Measurements from ENCODE around the gene RTTN. TPM values are rescaled to one million over a fixed set of nuclear protein-coding genes. Genes with fewer than 3 reads are reported as not detected.

The RTTN gene
- total RNA-seq, 1 experiment from 2014 or later: 14.3 TPM

DNA sequence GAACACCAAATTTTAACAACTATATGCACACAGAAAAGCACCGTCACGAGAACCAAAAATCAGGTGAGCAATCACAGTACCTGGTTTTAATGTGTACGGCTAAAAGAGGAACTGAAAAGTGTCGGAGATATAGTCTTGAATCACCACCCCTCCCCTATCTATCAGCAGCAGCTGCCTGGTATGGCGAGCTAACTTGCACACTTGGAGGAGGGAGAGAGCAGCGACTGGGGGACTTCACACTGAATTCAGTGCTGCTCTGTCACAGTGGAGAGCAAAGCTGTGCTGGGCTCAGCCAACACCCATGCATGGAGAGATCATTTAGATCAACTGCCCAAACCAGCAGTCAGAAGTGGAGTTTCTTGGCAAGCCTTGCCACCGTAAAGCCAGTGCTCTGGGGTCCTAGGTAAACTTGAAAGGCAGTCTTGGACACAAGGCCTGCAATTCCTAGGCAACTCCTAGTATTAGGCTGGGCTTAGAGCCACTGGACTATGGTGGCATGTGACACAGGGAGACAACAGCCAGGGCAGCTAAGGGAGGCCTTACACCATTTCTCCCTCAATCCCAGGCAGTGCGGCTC is 168.6 kb downstream of the RTTN start:
- H3K79me2 ChIP-seq (ENCODE audit: low read depth): no peaks in the 10 kb centered on the region
- no TSS peak for BruUV-seq (replicated peaks)
- CTCF ChIA-PET: no interaction called here
- no peaks in the 10 kb centered on the region for H3K4me1 ChIP-seq (replicated peaks; ENCODE audit: insufficient read depth)
- no peak for DNase-seq
- no peaks in the 10 kb centered on the region for H3F3A ChIP-seq (ENCODE audit: insufficient read depth, low read depth)
- no peak overlapping the region for H3K4me2 ChIP-seq
- H4K20me1 ChIP-seq (ENCODE audit: insufficient read depth): no peaks in the 10 kb centered on the region
- POLR2A ChIA-PET (ENCODE audit: unreplicated experiment): no interaction called here
- no peaks in the 10 kb centered on the region for H3K9me2 ChIP-seq (ENCODE audit: insufficient read depth)
- H2AFZ ChIP-seq: no peak overlapping the region
- TF ChIP-seq EZH2 (IDR thresholded peaks at IDR 0.05; ENCODE audit: low read depth): no peak
- TF ChIP-seq, protein P1, sequence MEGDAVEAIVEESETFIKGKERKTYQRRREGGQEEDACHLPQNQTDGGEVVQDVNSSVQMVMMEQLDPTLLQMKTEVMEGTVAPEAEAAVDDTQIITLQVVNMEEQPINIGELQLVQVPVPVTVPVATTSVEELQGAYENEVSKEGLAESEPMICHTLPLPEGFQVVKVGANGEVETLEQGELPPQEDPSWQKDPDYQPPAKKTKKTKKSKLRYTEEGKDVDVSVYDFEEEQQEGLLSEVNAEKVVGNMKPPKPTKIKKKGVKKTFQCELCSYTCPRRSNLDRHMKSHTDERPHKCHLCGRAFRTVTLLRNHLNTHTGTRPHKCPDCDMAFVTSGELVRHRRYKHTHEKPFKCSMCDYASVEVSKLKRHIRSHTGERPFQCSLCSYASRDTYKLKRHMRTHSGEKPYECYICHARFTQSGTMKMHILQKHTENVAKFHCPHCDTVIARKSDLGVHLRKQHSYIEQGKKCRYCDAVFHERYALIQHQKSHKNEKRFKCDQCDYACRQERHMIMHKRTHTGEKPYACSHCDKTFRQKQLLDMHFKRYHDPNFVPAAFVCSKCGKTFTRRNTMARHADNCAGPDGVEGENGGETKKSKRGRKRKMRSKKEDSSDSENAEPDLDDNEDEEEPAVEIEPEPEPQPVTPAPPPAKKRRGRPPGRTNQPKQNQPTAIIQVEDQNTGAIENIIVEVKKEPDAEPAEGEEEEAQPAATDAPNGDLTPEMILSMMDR (conservative IDR thresholded peaks at IDR 0.05): no peak
- H3K9me3 ChIP-seq (ENCODE audit: insufficient read depth, low read depth): no peaks in the 10 kb centered on the region
- no peaks in the 10 kb centered on the region for H3K36me3 ChIP-seq (ENCODE audit: low read depth)
- H3K4me3 ChIP-seq: no peak overlapping the region
- H3K27ac ChIP-seq: no peak overlapping the region
- H3K27me3 ChIP-seq (ENCODE audit: insufficient read depth, low read depth): no peaks in the 10 kb centered on the region
- intact Hi-C loops (cut with micrococcal nuclease; ENCODE audit: unreplicated experiment): no loop called here

DNA sequence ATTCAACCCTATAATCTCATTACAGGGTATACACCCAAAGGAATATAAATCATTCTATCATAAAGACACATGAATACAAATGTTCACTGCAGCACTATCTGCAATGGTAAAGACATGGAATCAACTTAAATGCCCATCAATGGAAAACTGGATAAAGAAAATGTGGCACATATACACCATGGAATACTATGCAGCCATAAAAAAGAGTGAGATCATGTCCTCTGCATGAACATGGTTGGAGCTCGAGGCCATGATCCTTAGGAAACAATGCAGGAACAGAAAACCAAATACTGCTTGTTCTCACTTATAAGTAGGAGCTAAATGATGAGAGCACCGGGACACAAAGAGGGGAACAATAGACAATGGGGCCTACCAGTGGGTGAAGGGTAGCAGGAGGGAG is 169.3 kb downstream of the RTTN start:
- no peak overlapping the region for H3K27ac ChIP-seq
- no peaks in the 10 kb centered on the region for H3K9me2 ChIP-seq (ENCODE audit: insufficient read depth)
- TF ChIP-seq, protein P1 (conservative IDR thresholded peaks at IDR 0.05): no peak
- TF ChIP-seq EZH2 (IDR thresholded peaks at IDR 0.05; ENCODE audit: low read depth): no peak
- H4K20me1 ChIP-seq (ENCODE audit: insufficient read depth): no peaks in the 10 kb centered on the region
- no peak for DNase-seq
- BruUV-seq (replicated peaks): no TSS peak
- no peaks in the 10 kb centered on the region for H3K27me3 ChIP-seq (ENCODE audit: insufficient read depth, low read depth)
- no peaks in the 10 kb centered on the region for H3K4me1 ChIP-seq (replicated peaks; ENCODE audit: insufficient read depth)
- no peak overlapping the region for H3K4me3 ChIP-seq
- CTCF ChIA-PET: no interaction called here
- POLR2A ChIA-PET (ENCODE audit: unreplicated experiment): no interaction called here
- intact Hi-C loops (cut with micrococcal nuclease; ENCODE audit: unreplicated experiment): no loop called here
- H3K79me2 ChIP-seq (ENCODE audit: low read depth): no peaks in the 10 kb centered on the region
- no peak overlapping the region for H3K4me2 ChIP-seq
- no peaks in the 10 kb centered on the region for H3K9me3 ChIP-seq (ENCODE audit: insufficient read depth, low read depth)
- H2AFZ ChIP-seq: no peak overlapping the region
- no peaks in the 10 kb centered on the region for H3K36me3 ChIP-seq (ENCODE audit: low read depth)
- no peaks in the 10 kb centered on the region for H3F3A ChIP-seq (ENCODE audit: insufficient read depth, low read depth)

DNA sequence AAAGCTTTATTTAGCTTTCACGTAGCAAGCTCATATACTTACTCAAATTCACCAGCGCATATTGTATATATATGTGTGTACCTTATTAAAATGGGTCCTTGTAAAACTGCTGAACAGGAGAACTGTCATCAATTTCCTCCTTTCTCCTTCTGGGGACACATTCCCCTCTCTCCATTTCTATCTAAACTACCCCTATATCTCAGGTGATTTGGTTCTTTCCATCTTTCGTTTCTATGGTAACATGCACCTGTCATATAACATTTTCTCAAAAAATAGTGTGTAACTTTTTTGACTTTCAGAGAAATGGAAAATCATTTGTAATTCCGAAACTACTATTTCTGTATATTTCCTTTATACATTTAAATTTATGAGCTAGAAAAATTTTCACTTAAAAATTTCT is 174.3 kb downstream of the RTTN start:
- no TSS peak for BruUV-seq (replicated peaks)
- no peak for TF ChIP-seq EZH2 (IDR thresholded peaks at IDR 0.05; ENCODE audit: low read depth)
- TF ChIP-seq, protein P1 (conservative IDR thresholded peaks at IDR 0.05): no peak
- no peak overlapping the region for H3K4me2 ChIP-seq
- no peak overlapping the region for H3K4me3 ChIP-seq
- no peak overlapping the region for H3K27ac ChIP-seq
- H3K36me3 ChIP-seq (ENCODE audit: low read depth): no peaks in the 10 kb centered on the region
- no peaks in the 10 kb centered on the region for H3F3A ChIP-seq (ENCODE audit: insufficient read depth, low read depth)
- intact Hi-C loops (cut with micrococcal nuclease; ENCODE audit: unreplicated experiment): no loop called here
- no peaks in the 10 kb centered on the region for H3K9me2 ChIP-seq (ENCODE audit: insufficient read depth)
- no peaks in the 10 kb centered on the region for H3K4me1 ChIP-seq (replicated peaks; ENCODE audit: insufficient read depth)
- H3K27me3 ChIP-seq (ENCODE audit: insufficient read depth, low read depth): no peaks in the 10 kb centered on the region
- DNase-seq: no peak
- H3K79me2 ChIP-seq (ENCODE audit: low read depth): no peaks in the 10 kb centered on the region
- H4K20me1 ChIP-seq (ENCODE audit: insufficient read depth): no peaks in the 10 kb centered on the region
- POLR2A ChIA-PET (ENCODE audit: unreplicated experiment): no interaction called here
- no peaks in the 10 kb centered on the region for H3K9me3 ChIP-seq (ENCODE audit: insufficient read depth, low read depth)
- H2AFZ ChIP-seq: no peak overlapping the region
- CTCF ChIA-PET: no interaction called here

Data from PC-9 (cell line).